GM23338 (cell line): Measurements from ENCODE around the gene ESRP2. TPM values are rescaled to one million over a fixed set of nuclear protein-coding genes. Genes with fewer than 3 reads are reported as not detected.

ENCODE experiments used
- ATAC-seq: fragments of 200-7000 bp; cut with Tn5 transposase; 3 replicates; pipeline ENCODE4 v1.9.1; 2020
- DNase-seq: peaks from one replicate; pipeline ENCODE4 v3.0.0-alpha.2; 2015; ENCODE audit warnings: low spot score
- H2AFZ ChIP-seq: fragments of 200-600 bp; sonication (generic); 2 replicates; pipeline ENCODE4 v1.8.0; 2016; ENCODE audit warnings: antibody characterized with exemption, mild to moderate bottlenecking, moderate library complexity
- H3F3A ChIP-seq: fragments of 200-600 bp; sonication (generic); replicated peaks from 2 replicates; pipeline ENCODE4 v1.8.0; 2017; ENCODE audit warnings: antibody characterized with exemption, mixed run types, low read depth
- H3K27ac ChIP-seq: fragments of 200-600 bp; sonication (generic); 2 replicates; pipeline ENCODE4 v1.6.1; 2016; ENCODE audit warnings: low read depth
- H3K27me3 ChIP-seq: fragments of 200-600 bp; sonication (generic); 2 replicates; pipeline ENCODE4 v1.8.0; 2016; ENCODE audit warnings: mild to moderate bottlenecking, mixed run types, moderate library complexity; ENCODE audit not compliant: insufficient read depth
- H3K36me3 ChIP-seq: fragments of 200-600 bp; sonication (generic); 2 replicates; pipeline ENCODE4 v1.8.0; 2016; ENCODE audit warnings: mild to moderate bottlenecking; ENCODE audit not compliant: insufficient read depth
- H3K4me1 ChIP-seq: fragments of 200-600 bp; sonication (generic); 2 replicates; pipeline ENCODE4 v1.8.0; 2016; ENCODE audit warnings: mild to moderate bottlenecking, moderate library complexity; ENCODE audit not compliant: insufficient read depth
- H3K4me2 ChIP-seq: fragments of 200-600 bp; sonication (generic); 2 replicates; pipeline ENCODE4 v1.7.1; 2017; ENCODE audit warnings: mixed run types
- H3K4me3 ChIP-seq: fragments of 200-600 bp; sonication (generic); 2 replicates; pipeline ENCODE4 v1.6.1; 2016; ENCODE audit warnings: mixed run types
- H3K79me2 ChIP-seq: fragments of 200-600 bp; sonication (generic); replicated peaks from 2 replicates; pipeline ENCODE4 v1.8.0; 2017; ENCODE audit warnings: mild to moderate bottlenecking; ENCODE audit not compliant: insufficient read depth
- H3K9me2 ChIP-seq: fragments of 200-600 bp; sonication (generic); 2 replicates; pipeline ENCODE4 v1.8.0; 2017; ENCODE audit not compliant: insufficient read depth
- H4K20me1 ChIP-seq: fragments of 200-600 bp; sonication (generic); replicated peaks from 2 replicates; pipeline ENCODE4 v1.8.0; 2017; ENCODE audit warnings: mild to moderate bottlenecking; ENCODE audit not compliant: insufficient read depth
- H3K27ac Mint-ChIP-seq: 2 replicates; pipeline ENCODE4 v1.8.0; 2020; ENCODE audit warnings: inconsistent platforms, mild to moderate bottlenecking, moderate library complexity, mixed read lengths
- H3K27me3 Mint-ChIP-seq: 3 replicates; pipeline ENCODE4 v1.8.0; 2022; ENCODE audit warnings: low read depth, mild to moderate bottlenecking, moderate library complexity, mixed read lengths, inconsistent platforms; ENCODE audit not compliant: insufficient read depth, poor library complexity
- H3K36me3 Mint-ChIP-seq: 3 replicates; pipeline ENCODE4 v1.8.0; 2021; ENCODE audit warnings: low read depth, mild to moderate bottlenecking, inconsistent platforms, moderate library complexity, mixed read lengths
- H3K4me1 Mint-ChIP-seq: 3 replicates; pipeline ENCODE4 v1.8.0; 2020; ENCODE audit warnings: mild to moderate bottlenecking, inconsistent platforms, mixed read lengths
- H3K4me3 Mint-ChIP-seq: 3 replicates; pipeline ENCODE4 v1.8.0; 2021; ENCODE audit warnings: moderate library complexity, mild to moderate bottlenecking, inconsistent platforms, mixed read lengths
- H3K9me3 Mint-ChIP-seq: 3 replicates; pipeline ENCODE4 v1.8.0; 2020; ENCODE audit warnings: moderate library complexity, mild to moderate bottlenecking, inconsistent platforms, mixed read lengths
- CREB1 ChIP-seq: fragments of 250-450 bp; sonication (Bioruptor Pico); IDR thresholded peaks from 2 replicates; pipeline ENCODE4 v1.5.0; 2020; ENCODE audit warnings: low read depth, mild to moderate bottlenecking, moderate library complexity
- EZH2 ChIP-seq: fragments of 200-600 bp; sonication (generic); IDR thresholded peaks from one replicate; pipeline ENCODE4 v1.8.0; 2017; ENCODE audit warnings: antibody characterized with exemption, mild to moderate bottlenecking, low read depth; ENCODE audit not compliant: unreplicated experiment
- JUNB ChIP-seq: IDR thresholded peaks from one replicate; pipeline ENCODE4 v1.6.1; 2016; ENCODE audit warnings: antibody characterized with exemption; ENCODE audit not compliant: unreplicated experiment
- NANOG ChIP-seq: IDR thresholded peaks from 2 replicates; pipeline ENCODE4 v1.6.1; 2016; ENCODE audit warnings: antibody characterized with exemption, borderline replicate concordance
- POLR2AphosphoS5 ChIP-seq: IDR thresholded peaks from 2 replicates; pipeline ENCODE4 v1.6.1; 2016; ENCODE audit warnings: antibody characterized with exemption, low read depth
- STAT1 ChIP-seq: IDR thresholded peaks from one replicate; pipeline ENCODE4 v1.6.1; 2016; ENCODE audit warnings: antibody characterized with exemption; ENCODE audit not compliant: unreplicated experiment
- ZNF114 ChIP-seq: fragments of 250-450 bp; sonication (Bioruptor Pico); IDR thresholded peaks from 2 replicates; pipeline ENCODE4 v1.5.0; 2020; ENCODE audit warnings: mild to moderate bottlenecking, moderate library complexity
- ZNF331 ChIP-seq: fragments of 250-450 bp; sonication (Bioruptor Pico); IDR thresholded peaks from 2 replicates; pipeline ENCODE4 v1.5.0; 2020; ENCODE audit warnings: low read depth, mild to moderate bottlenecking, moderate library complexity
- polyA plus RNA-seq: library from polyadenylated mRNA; unstranded; fragments of >200 nt; fragmentation: Nextera tagmentation; extraction: Ambion mirVana; gene quantifications from 2 replicates; pipeline ENCODE4 v1.2.1, GENCODE V29; 2016
- total RNA-seq: library from RNA; depleted of rRNA; stranded (reverse); fragments of >200 nt; shearing (Covaris generic); gene quantifications from 2 replicates; pipeline ENCODE4 v1.2.3, GENCODE V29; 2014
- TF ChIP-seq, protein P1 (sequence below): IDR thresholded peaks from 2 replicates; pipeline ENCODE4 v1.6.1; 2016; ENCODE audit warnings: antibody characterized with exemption
- TF ChIP-seq, protein P2 (sequence below): fragments of 250-450 bp; sonication (Bioruptor Pico); IDR thresholded peaks from 2 replicates; pipeline ENCODE4 v1.5.0; 2020; ENCODE audit warnings: mild to moderate bottlenecking, moderate library complexity

The ESRP2 gene
- total and polyA plus RNA-seq, 2 experiments from 2014 or later, result 16.2 to 44.0 TPM

DNA sequence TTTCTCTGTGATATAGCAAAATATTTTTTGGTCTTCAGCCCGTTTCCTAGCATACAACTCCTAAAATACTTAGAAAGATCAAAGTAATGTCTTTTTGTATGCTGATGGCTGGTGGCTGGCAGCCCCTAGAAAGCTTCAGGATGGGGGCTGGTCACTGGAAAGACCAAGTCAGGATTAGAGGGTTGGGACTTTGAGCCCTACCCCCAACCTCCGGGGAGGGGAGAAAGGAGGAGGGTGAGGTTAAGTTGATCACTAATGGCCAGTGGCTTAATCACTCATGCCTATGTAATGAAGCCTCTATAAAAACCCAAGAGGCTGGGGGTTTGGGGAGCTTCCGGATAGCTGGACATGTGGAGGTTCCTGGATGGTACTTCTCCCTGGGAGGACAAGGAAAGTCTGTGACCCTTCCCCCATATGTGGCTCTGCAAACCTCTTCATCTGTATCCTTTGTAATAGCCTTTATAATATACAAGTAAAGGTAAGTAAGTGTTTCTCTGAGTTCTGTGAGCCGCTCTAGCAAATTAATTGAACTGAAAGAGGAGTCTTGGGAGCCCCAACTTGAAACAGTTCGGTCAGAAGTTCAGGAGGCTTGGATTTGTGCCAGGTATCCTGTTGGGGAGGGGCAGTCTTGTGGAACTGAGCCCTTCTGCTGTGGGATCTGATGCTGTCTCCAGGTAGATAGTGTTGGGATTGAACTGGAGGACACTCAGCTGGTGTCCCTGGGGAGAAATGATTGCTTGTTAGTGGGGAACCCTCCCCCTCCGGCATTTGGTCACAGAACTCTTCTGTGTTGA, 31.9 kb upstream of the ESRP2 start:
- Histone ChIP-seq H3K4me3 (peak overlapping the region; percentile 25; the same call in 1 of the 2 replicates), H3K9me2 (no peaks in the 10 kb centered on the region), H3K4me2 (peak overlapping the region; percentile 59), H3K4me1 (peaks cover 20% of the 10 kb centered on the region), H3F3A (peaks cover 9% of the 10 kb centered on the region), H3K36me3 (no peaks in the 10 kb centered on the region), H3K27ac (no peak overlapping the region; the same call in 1 of the 2 replicates), H3K27me3 (peaks cover 8% of the 10 kb centered on the region; the same call in 1 of the 2 replicates), H3K79me2 (peaks cover 69% of the 10 kb centered on the region), H4K20me1 (peaks cover 13% of the 10 kb centered on the region), H2AFZ (no peak overlapping the region)
- Mint-ChIP-seq H3K9me3 (no peaks in the 10 kb centered on the region; the same call in 2 of the 3 replicates), H3K27ac (peak overlapping the region; percentile 89), H3K4me1 (peaks cover 28% of the 10 kb centered on the region), H3K36me3 (peaks cover 4% of the 10 kb centered on the region; the same call in 2 of the 3 replicates), H3K27me3 (peaks cover 22% of the 10 kb centered on the region), H3K4me3 (peak overlapping the region; percentile 70)
- ATAC-seq (peak; percentile 23), DNase-seq (peak; percentile 54)
- TF ChIP-seq ZNF331 (CRISPR knock-in tag) (no peak), POLR2AphosphoS5 (no peak), CREB1 (CRISPR knock-in tag) (no peak), JUNB (no peak), NANOG (no peak), STAT1 (no peak), EZH2 (no peak), ZNF114 (CRISPR knock-in tag) (no peak)
- TF ChIP-seq, protein P1, sequence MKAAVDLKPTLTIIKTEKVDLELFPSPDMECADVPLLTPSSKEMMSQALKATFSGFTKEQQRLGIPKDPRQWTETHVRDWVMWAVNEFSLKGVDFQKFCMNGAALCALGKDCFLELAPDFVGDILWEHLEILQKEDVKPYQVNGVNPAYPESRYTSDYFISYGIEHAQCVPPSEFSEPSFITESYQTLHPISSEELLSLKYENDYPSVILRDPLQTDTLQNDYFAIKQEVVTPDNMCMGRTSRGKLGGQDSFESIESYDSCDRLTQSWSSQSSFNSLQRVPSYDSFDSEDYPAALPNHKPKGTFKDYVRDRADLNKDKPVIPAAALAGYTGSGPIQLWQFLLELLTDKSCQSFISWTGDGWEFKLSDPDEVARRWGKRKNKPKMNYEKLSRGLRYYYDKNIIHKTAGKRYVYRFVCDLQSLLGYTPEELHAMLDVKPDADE, result no peak
- TF ChIP-seq, protein P2, sequence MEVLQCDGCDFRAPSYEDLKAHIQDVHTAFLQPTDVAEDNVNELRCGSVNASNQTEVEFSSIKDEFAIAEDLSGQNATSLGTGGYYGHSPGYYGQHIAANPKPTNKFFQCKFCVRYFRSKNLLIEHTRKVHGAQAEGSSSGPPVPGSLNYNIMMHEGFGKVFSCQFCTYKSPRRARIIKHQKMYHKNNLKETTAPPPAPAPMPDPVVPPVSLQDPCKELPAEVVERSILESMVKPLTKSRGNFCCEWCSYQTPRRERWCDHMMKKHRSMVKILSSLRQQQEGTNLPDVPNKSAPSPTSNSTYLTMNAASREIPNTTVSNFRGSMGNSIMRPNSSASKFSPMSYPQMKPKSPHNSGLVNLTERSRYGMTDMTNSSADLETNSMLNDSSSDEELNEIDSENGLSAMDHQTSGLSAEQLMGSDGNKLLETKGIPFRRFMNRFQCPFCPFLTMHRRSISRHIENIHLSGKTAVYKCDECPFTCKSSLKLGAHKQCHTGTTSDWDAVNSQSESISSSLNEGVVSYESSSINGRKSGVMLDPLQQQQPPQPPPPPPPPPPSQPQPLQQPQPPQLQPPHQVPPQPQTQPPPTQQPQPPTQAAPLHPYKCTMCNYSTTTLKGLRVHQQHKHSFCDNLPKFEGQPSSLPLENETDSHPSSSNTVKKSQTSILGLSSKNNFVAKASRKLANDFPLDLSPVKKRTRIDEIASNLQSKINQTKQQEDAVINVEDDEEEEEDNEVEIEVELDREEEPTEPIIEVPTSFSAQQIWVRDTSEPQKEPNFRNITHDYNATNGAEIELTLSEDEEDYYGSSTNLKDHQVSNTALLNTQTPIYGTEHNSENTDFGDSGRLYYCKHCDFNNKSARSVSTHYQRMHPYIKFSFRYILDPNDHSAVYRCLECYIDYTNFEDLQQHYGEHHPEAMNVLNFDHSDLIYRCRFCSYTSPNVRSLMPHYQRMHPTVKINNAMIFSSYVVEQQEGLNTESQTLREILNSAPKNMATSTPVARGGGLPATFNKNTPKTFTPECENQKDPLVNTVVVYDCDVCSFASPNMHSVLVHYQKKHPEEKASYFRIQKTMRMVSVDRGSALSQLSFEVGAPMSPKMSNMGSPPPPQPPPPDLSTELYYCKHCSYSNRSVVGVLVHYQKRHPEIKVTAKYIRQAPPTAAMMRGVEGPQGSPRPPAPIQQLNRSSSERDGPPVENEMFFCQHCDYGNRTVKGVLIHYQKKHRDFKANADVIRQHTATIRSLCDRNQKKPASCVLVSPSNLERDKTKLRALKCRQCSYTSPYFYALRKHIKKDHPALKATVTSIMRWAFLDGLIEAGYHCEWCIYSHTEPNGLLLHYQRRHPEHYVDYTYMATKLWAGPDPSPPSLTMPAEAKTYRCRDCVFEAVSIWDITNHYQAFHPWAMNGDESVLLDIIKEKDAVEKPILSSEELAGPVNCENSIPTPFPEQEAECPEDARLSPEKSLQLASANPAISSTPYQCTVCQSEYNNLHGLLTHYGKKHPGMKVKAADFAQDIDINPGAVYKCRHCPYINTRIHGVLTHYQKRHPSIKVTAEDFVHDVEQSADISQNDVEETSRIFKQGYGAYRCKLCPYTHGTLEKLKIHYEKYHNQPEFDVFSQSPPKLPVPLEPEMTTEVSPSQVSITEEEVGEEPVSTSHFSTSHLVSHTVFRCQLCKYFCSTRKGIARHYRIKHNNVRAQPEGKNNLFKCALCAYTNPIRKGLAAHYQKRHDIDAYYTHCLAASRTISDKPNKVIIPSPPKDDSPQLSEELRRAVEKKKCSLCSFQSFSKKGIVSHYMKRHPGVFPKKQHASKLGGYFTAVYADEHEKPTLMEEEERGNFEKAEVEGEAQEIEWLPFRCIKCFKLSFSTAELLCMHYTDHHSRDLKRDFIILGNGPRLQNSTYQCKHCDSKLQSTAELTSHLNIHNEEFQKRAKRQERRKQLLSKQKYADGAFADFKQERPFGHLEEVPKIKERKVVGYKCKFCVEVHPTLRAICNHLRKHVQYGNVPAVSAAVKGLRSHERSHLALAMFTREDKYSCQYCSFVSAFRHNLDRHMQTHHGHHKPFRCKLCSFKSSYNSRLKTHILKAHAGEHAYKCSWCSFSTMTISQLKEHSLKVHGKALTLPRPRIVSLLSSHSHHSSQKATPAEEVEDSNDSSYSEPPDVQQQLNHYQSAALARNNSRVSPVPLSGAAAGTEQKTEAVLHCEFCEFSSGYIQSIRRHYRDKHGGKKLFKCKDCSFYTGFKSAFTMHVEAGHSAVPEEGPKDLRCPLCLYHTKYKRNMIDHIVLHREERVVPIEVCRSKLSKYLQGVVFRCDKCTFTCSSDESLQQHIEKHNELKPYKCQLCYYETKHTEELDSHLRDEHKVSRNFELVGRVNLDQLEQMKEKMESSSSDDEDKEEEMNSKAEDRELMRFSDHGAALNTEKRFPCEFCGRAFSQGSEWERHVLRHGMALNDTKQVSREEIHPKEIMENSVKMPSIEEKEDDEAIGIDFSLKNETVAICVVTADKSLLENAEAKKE (CRISPR knock-in tag), result no peak
